K562 (cell line): ENCODE results near the gene FBXW8. TPM values are rescaled to one million over a fixed set of nuclear protein-coding genes. Genes with fewer than 3 reads are reported as not detected.
A peak's percentile ranks its signal among the peaks of the same experiment; 100 is the strongest.

ENCODE experiments used
- ATAC-seq: fragments of 200-7000 bp; cut with Tn5 transposase; 3 replicates; pipeline ENCODE4 v1.9.1; 2020; ENCODE audit warnings: moderate library complexity
- BruUV-seq: library from RNA; stranded (reverse); fragments of 400-500 nt; replicated peaks from 2 replicates; lab custom pipeline; 2021; lab: Mats Ljungman, UMichigan
- CTCF ChIA-PET: fragments of 300-600 bp; formaldehyde crosslinking; extraction: SDS; loops from one replicate; lab custom pipeline; 2021; ENCODE audit warnings: low intra/inter-chr PET ratio; lab: Yijun Ruan, JAX
- POLR2A ChIA-PET: fragments of 300-600, 350-650 bp; sonication (Branson Sonifier 250); formaldehyde crosslinking; extraction: SDS; loops from one replicate; lab custom pipeline; 2021; ENCODE audit warnings: antibody characterized with exemption, inconsistent platforms; lab: Yijun Ruan, JAX
- DNase-seq, 4 experiments: peaks; one replicate each; pipeline versions ENCODE4 v3.0.0 to v3.0.0-alpha.2; 2011 to 2018; ENCODE audit warnings: low spot score in 3 of 4, mixed read lengths in 3 of 4; ENCODE audit errors: extremely low read depth in 1 of 4
- FAIRE-seq: peaks from 2 replicates; lab custom pipeline; 2011; peaks lifted over from hg19 to GRCh38; lab: Jason Lieb, UNC
- H2AFZ ChIP-seq: 2 replicates; pipeline ENCODE4 v1.6.0; 2011; ENCODE audit warnings: low read depth, low read length, control low read depth, inconsistent platforms
- H3K27ac ChIP-seq: fragments of 200-600 bp; 3 replicates; pipeline ENCODE4 v1.8.0; 2011; ENCODE audit warnings: low read depth, mild to moderate bottlenecking, control low read depth, inconsistent platforms, low read length, moderate library complexity, mixed read lengths; ENCODE audit errors: extremely low read depth
- H3K27me3 ChIP-seq, 2 experiments: fragments of 300-600 bp in 1 of 2; 2 replicates in 1 of 2; 3 replicates in 1 of 2; pipeline versions ENCODE4 v1.6.0 to v1.8.0; 2011; ENCODE audit warnings: inconsistent platforms in 2 of 2, low read length in 2 of 2, mild to moderate bottlenecking in 1 of 2, mixed read lengths in 1 of 2, moderate library complexity in 1 of 2; ENCODE audit not compliant: control insufficient read depth in 2 of 2, insufficient read depth in 2 of 2
- H3K36me3 ChIP-seq: fragments of 300-600 bp; 3 replicates; pipeline ENCODE4 v1.8.0; 2011; ENCODE audit warnings: mild to moderate bottlenecking, low read length, inconsistent platforms; ENCODE audit not compliant: control insufficient read depth, insufficient read depth
- H3K4me1 ChIP-seq, 2 experiments: fragments of 200-600 bp in 1 of 2; replicated peaks in 1 of 2; 2 replicates in 1 of 2; 3 replicates in 1 of 2; pipeline versions ENCODE4 v1.5.1 to v1.8.0; 2011; ENCODE audit warnings: inconsistent platforms in 2 of 2, low read length in 2 of 2, mild to moderate bottlenecking in 1 of 2, mixed read lengths in 1 of 2, moderate library complexity in 1 of 2; ENCODE audit not compliant: control insufficient read depth in 2 of 2, insufficient read depth in 2 of 2
- H3K4me2 ChIP-seq: 2 replicates; pipeline ENCODE4 v1.6.1; 2011; ENCODE audit warnings: low read length, control low read depth, inconsistent platforms, mixed read lengths; ENCODE audit not compliant: insufficient read depth
- H3K4me3 ChIP-seq: fragments of 200-600 bp; sonication (generic), shearing (Covaris generic); 2 replicates; pipeline ENCODE4 v1.5.1; 2016; ENCODE audit warnings: control low read depth, inconsistent platforms
- H3K79me2 ChIP-seq: fragments of 200-600 bp; 3 replicates; pipeline ENCODE4 v1.8.0; 2011; ENCODE audit warnings: low read length, inconsistent platforms; ENCODE audit not compliant: control insufficient read depth, insufficient read depth
- H3K9ac ChIP-seq, 2 experiments: 2 replicates each; pipeline versions ENCODE4 v1.6.0 to v1.6.1; 2011; ENCODE audit warnings: low read depth in 2 of 2, low read length in 2 of 2, control low read depth in 1 of 2, inconsistent platforms in 1 of 2, mild to moderate bottlenecking in 1 of 2, mixed read lengths in 1 of 2; ENCODE audit not compliant: insufficient read depth in 1 of 2
- H3K9me1 ChIP-seq: one replicate; pipeline ENCODE4 v1.6.0; 2011; ENCODE audit warnings: inconsistent platforms, mild to moderate bottlenecking, low read length, moderate library complexity; ENCODE audit not compliant: control insufficient read depth, insufficient read depth
- H3K9me3 ChIP-seq: replicated peaks from 2 replicates; pipeline ENCODE4 v1.5.1; 2011; ENCODE audit warnings: low read depth, low read length, inconsistent platforms; ENCODE audit not compliant: control insufficient read depth, insufficient read depth
- H4K20me1 ChIP-seq: replicated peaks from 2 replicates; pipeline ENCODE4 v1.6.1; 2011; ENCODE audit warnings: low read length, inconsistent platforms, mixed read lengths; ENCODE audit not compliant: control insufficient read depth, insufficient read depth
- ADNP ChIP-seq: fragments of 200-800 bp; sonication (Bioruptor generic); IDR thresholded peaks from 2 replicates; pipeline ENCODE4 v1.6.1; 2016; ENCODE audit warnings: missing genetic modification characterization, missing compliant biosample characterization
- BCOR ChIP-seq: fragments of 450-650 bp; IDR thresholded peaks from 2 replicates; pipeline ENCODE4 v1.6.1; 2016
- CBX1 ChIP-seq: sonication (generic); IDR thresholded peaks from 2 replicates; pipeline ENCODE4 v1.6.1; 2016; ENCODE audit warnings: antibody characterized with exemption, low read depth, mild to moderate bottlenecking
- CBX3 ChIP-seq, 2 experiments: IDR thresholded peaks; 1 replicate in 1 of 2; 2 replicates in 1 of 2; pipeline ENCODE4 v1.6.1; 2012; ENCODE audit warnings: inconsistent platforms in 2 of 2, low read length in 2 of 2, borderline replicate concordance in 1 of 2, control low read depth in 1 of 2
- ESRRA ChIP-seq: fragments of 450-650 bp; IDR thresholded peaks from 2 replicates; pipeline ENCODE4 v1.6.1; 2014; ENCODE audit warnings: low read depth, mild to moderate bottlenecking, moderate library complexity, borderline replicate concordance
- ETV6 ChIP-seq, 3 experiments: fragments of 150-350 bp in 1 of 3; sonication (generic) in 1 of 3; formaldehyde crosslinking in 1 of 3; IDR thresholded peaks; 2 replicates each; pipeline versions ENCODE4 v1.6.1 to v1.8.0; 2014 to 2022; ENCODE audit warnings: borderline replicate concordance in 2 of 3, low read depth in 2 of 3, antibody characterized with exemption in 1 of 3, low read length in 1 of 3, mild to moderate bottlenecking in 1 of 3, missing genetic modification reagents in 1 of 3
- HDAC2 ChIP-seq: fragments of 450-650 bp; IDR thresholded peaks from 2 replicates; pipeline ENCODE4 v1.6.1; 2016; ENCODE audit warnings: mild to moderate bottlenecking
- KDM1A ChIP-seq, 2 experiments: fragments of 450-650 bp; IDR thresholded peaks; 2 replicates each; pipeline ENCODE4 v1.6.1; 2016; ENCODE audit warnings: mild to moderate bottlenecking in 2 of 2
- RB1 ChIP-seq: fragments of 450-650 bp; IDR thresholded peaks from 2 replicates; pipeline ENCODE4 v1.6.1; 2017; ENCODE audit warnings: low read depth, mild to moderate bottlenecking
- RBM25 ChIP-seq: fragments of 200-400 bp; formaldehyde crosslinking; IDR thresholded peaks from 2 replicates; pipeline ENCODE4 v1.6.1; 2018; ENCODE audit warnings: low read length, low read depth, moderate library complexity; ENCODE audit not compliant: severe bottlenecking
- RCOR1 ChIP-seq, 2 experiments: IDR thresholded peaks; 2 replicates each; pipeline ENCODE4 v1.6.1; 2012; ENCODE audit warnings: low read depth in 2 of 2, low read length in 2 of 2, borderline replicate concordance in 1 of 2, improper control_type of control experiment in 1 of 2
- SMARCA5 ChIP-seq: fragments of 450-650 bp; IDR thresholded peaks from 2 replicates; pipeline ENCODE4 v1.6.1; 2016
- TARDBP ChIP-seq: fragments of 450-650 bp; IDR thresholded peaks from 2 replicates; pipeline ENCODE4 v1.6.1; 2016
- ZNF445 ChIP-seq: fragments of 250-450 bp; sonication (Bioruptor Pico); IDR thresholded peaks from 2 replicates; pipeline ENCODE4 v1.4.0; 2020; ENCODE audit warnings: low read depth, mild to moderate bottlenecking, moderate library complexity
- WGBS: fragments of 100-300 bp; shearing (Covaris generic); methylation state at CpG from one replicate; pipeline ENCODE4 v1.1.6; 2016; ENCODE audit warnings: low coverage, mixed read lengths; ENCODE audit not compliant: insufficient coverage; ENCODE audit errors: missing lambda C conversion rate; 5-methylcytosine and 5-hydroxymethylcytosine counted together
- in situ Hi-C: fragments of 300-500 bp; cut with MboI; formaldehyde crosslinking; loops from 4 replicates; pipeline ENCODE4 v1.15.0; 2018; ENCODE audit warnings: inconsistent platforms, mixed read lengths
- intact Hi-C: fragments of 100-400 bp; cut with micrococcal nuclease; formaldehyde crosslinking; loops from 2 replicates; pipeline ENCODE4 v1.14.2; 2022
- polyA plus RNA-seq, 8 experiments: library from polyadenylated mRNA; depleted of rRNA in 4 of 8; stranded (reverse) in 5 of 8; unstranded in 3 of 8; fragments of >200 nt; fragmentation: Nextera tagmentation in 2 of 8; fragmentation: Illumina TruSeq in 1 of 8; extraction: Ambion mirVana in 2 of 8; extraction: Trizol in 1 of 8; gene quantifications; 2 replicates each; pipeline versions ENCODE4 v1.2.1 to v1.2.3, GENCODE V29; 2011 to 2014; ENCODE audit warnings: inconsistent platforms in 1 of 8, missing spikeins in 1 of 8
- total RNA-seq, 7 experiments: library from RNA; depleted of rRNA in 6 of 7; stranded (reverse); fragments of >200 nt in 6 of 7; fragmentation: Illumina TruSeq in 2 of 7; extraction: Trizol in 2 of 7; gene quantifications; 2 replicates each; pipeline versions ENCODE4 v1.2.1 to v1.2.3, GENCODE V29; 2011 to 2021; ENCODE audit warnings: low replicate concordance in 1 of 7
- TF ChIP-seq, protein P1 (sequence below), 2 experiments: fragments of 450-650 bp in 1 of 2; sonication (generic) in 1 of 2; formaldehyde crosslinking in 1 of 2; IDR thresholded peaks in 1 of 2; conservative IDR thresholded peaks in 1 of 2; 2 replicates each; pipeline versions ENCODE4 v1.6.1 to v1.8.1; 2016 to 2023; ENCODE audit warnings: mild to moderate bottlenecking in 2 of 2, moderate library complexity in 2 of 2, inconsistent platforms in 1 of 2, missing genetic modification reagents in 1 of 2
- TF ChIP-seq, protein P2 (sequence below), 3 experiments: fragments of 200-800 bp in 1 of 3; sonication (Bioruptor generic) in 1 of 3; sonication (generic) in 1 of 3; formaldehyde crosslinking in 1 of 3; IDR thresholded peaks; 2 replicates each; pipeline versions ENCODE4 v1.6.1 to v1.8.0; 2016 to 2022; ENCODE audit warnings: mild to moderate bottlenecking in 2 of 3, missing compliant biosample characterization in 2 of 3, missing genetic modification characterization in 2 of 3, missing genetic modification reagents in 1 of 3
- TF ChIP-seq, protein P3 (sequence below): sonication (generic); formaldehyde crosslinking; IDR thresholded peaks from 2 replicates; pipeline ENCODE4 v1.8.1; 2023; ENCODE audit warnings: mild to moderate bottlenecking, missing genetic modification reagents

Gene FBXW8
- total and polyA plus RNA-seq, 9 of the 15 experiments (the other 6 are each of a cell fraction or from before 2014, with no cell fraction given) = 0.58 to 8.3 (median 4.4) TPM

GRCh38 chr12:117046861-117047530 is 136.2 kb downstream of the FBXW8 start:
- FAIRE-seq (no peak), DNase-seq (no peak), ATAC-seq (no peak)
- intact Hi-C loops = no loop called here
- ChIA-PET CTCF (interaction anchor here (0.8 kb wide), 1 partner anchor 73 kb away, joined by 3 read pairs; no protein-coding TSS in a partner anchor), POLR2A (no interaction called here)
- H4K20me1 ChIP-seq = no peaks in the 10 kb centered on the region
- no peak overlapping the region for H3K9ac ChIP-seq
- H3K27ac ChIP-seq = no peak overlapping the region
- H3K4me3 ChIP-seq = no peak overlapping the region
- H3K9me1 ChIP-seq = no peaks in the 10 kb centered on the region
- H3K36me3 ChIP-seq = peaks cover 12% of the 10 kb centered on the region; the same call in 2 of the 3 replicates
- in situ Hi-C loops = no loop called here
- no peaks in the 10 kb centered on the region for H3K27me3 ChIP-seq
- H3K4me2 ChIP-seq = no peak overlapping the region
- H3K9me3 ChIP-seq = no peaks in the 10 kb centered on the region
- no peak overlapping the region for H2AFZ ChIP-seq
- no peaks in the 10 kb centered on the region for H3K79me2 ChIP-seq
- TF ChIP-seq, protein P1, sequence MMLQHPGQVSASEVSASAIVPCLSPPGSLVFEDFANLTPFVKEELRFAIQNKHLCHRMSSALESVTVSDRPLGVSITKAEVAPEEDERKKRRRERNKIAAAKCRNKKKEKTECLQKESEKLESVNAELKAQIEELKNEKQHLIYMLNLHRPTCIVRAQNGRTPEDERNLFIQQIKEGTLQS (IDR thresholded peaks at IDR 0.05) = no peak
- TF ChIP-seq, protein P1 (CRISPR knock-in tag; conservative IDR thresholded peaks at IDR 0.05) = no peak
- TF ChIP-seq ESRRA (peak; percentile 99), HDAC2 (peak; percentile 86), CBX1 (peak; percentile 91), CBX3 (IDR thresholded peaks at IDR 0.05; ENCODE audit: borderline replicate concordance in 1 of 2, low read length in 2 of 2) (peak in 1 of 2 experiments; percentile 23; a peak in 1 of 3 replicates), ZNF445 (CRISPR knock-in tag) (no peak), KDM1A (IDR thresholded peaks at IDR 0.05) (peak; percentile 82 to 90), TARDBP (no peak), RB1 (no peak), BCOR (peak; percentile 96), RCOR1 (IDR thresholded peaks at IDR 0.05; ENCODE audit: borderline replicate concordance in 1 of 2, low read depth in 2 of 2, low read length in 2 of 2) (peak in 1 of 2 experiments; percentile 81; a peak in 1 of 4 replicates), ADNP (tag) (peak; percentile 94), SMARCA5 (peak; percentile 78; the same call in 1 of the 2 replicates), ETV6 (IDR thresholded peaks at IDR 0.05; ENCODE audit: borderline replicate concordance in 1 of 2, low read depth in 2 of 2, low read length in 1 of 2) (no peak), ETV6 (CRISPR knock-in tag; IDR thresholded peaks at IDR 0.05; ENCODE audit: borderline replicate concordance) (no peak), RBM25 (peak; percentile 87)
- TF ChIP-seq, protein P2, sequence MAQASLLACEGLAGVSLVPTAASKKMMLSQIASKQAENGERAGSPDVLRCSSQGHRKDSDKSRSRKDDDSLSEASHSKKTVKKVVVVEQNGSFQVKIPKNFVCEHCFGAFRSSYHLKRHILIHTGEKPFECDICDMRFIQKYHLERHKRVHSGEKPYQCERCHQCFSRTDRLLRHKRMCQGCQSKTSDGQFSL (CRISPR knock-in tag; IDR thresholded peaks at IDR 0.05) = 0 out of 2 replicates have a peak, but pooled peaks have one; percentile 30
- TF ChIP-seq, protein P2 (tag; IDR thresholded peaks at IDR 0.05) = no peak
- TF ChIP-seq, protein P3, sequence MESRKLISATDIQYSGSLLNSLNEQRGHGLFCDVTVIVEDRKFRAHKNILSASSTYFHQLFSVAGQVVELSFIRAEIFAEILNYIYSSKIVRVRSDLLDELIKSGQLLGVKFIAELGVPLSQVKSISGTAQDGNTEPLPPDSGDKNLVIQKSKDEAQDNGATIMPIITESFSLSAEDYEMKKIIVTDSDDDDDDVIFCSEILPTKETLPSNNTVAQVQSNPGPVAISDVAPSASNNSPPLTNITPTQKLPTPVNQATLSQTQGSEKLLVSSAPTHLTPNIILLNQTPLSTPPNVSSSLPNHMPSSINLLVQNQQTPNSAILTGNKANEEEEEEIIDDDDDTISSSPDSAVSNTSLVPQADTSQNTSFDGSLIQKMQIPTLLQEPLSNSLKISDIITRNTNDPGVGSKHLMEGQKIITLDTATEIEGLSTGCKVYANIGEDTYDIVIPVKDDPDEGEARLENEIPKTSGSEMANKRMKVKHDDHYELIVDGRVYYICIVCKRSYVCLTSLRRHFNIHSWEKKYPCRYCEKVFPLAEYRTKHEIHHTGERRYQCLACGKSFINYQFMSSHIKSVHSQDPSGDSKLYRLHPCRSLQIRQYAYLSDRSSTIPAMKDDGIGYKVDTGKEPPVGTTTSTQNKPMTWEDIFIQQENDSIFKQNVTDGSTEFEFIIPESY = peak; percentile 23; the same call in 1 of the 2 replicates
- H3K4me1 ChIP-seq = peaks cover 62 to 64% of the 10 kb centered on the region in 2 experiments
- BruUV-seq = TSS peak; percentile 26
- WGBS = 93% methylated on average over 16 of the region's 20 CpGs
